ENCODE measurements around the gene COL6A6. TPM values are rescaled to one million over a fixed set of nuclear protein-coding genes. Genes with fewer than 3 reads are reported as not detected.

COL6A6 gene
- not detected in 2 replicates for total RNA-seq

GRCh38 chr3:130516645-130517512, at the start of gene COL6A6:
TSS of gene COL6A6 (plus strand) at chr3:130517177. CDS start at chr3:130560365, 43,188 bp downstream.

Other genes with a start within 250 kb of the COL6A6 start
- gene COL6A5, start 171.5 kb upstream of the COL6A6 start, total RNA-seq = not detected in 2 replicates
- 26.3 and 34.6 TPM in 2 replicates for gene PIK3R4, start 229.7 kb downstream of the COL6A6 start, total RNA-seq

All from hair follicular keratinocyte (primary cell).